ENCODE measurements around the gene CFAP410. TPM values are rescaled to one million over a fixed set of nuclear protein-coding genes. Genes with fewer than 3 reads are reported as not detected.
A peak's percentile ranks its signal among the peaks of the same experiment; 100 is the strongest.

Gene CFAP410
- total RNA-seq, 2 experiments from 2014 or later: 15.1 to 20.6 TPM

DNA sequence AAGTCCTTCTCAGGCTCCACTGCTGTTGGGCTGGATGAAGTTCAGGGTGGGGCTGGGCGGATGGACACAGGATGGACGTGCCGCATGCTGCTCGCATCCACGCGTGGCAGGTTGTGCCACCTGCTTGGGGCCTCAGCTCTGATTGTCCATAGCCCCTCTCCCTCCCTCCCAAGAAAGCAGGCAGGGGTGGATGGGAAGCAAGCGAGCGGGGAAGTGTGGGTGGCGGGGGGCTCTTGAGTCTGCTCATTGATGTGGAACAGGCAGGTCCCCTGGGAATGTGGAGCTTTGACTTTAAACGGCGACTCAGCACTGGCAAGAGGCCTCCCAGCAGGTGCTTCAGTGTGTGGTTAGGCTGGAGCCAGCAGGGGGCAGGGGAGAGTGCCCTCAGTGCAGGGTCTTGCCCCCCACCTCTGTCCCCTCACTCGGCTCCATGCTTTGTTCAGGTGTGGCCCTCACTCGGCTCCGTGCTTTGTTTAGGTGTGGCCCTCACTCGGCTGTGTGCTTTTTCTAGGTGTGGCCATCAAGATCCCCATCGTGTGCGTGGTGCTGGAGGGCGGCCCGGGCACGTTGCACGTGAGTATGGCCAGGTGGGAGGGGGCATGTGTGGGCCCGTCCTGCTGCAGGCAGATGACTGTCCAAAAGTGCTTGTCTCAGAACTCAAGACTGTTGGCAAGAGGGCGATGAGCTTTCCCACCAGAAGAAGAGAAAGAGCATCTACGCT, 38.2 kb upstream of the CFAP410 start:
- Histone ChIP-seq H3K27ac (ENCODE audit: low read depth, low read length, poor library complexity, severe bottlenecking) (no peak overlapping the region), H2AFZ (ENCODE audit: low read length) (no peak overlapping the region), H3K4me1 (ENCODE audit: insufficient read depth, low read length, poor library complexity, severe bottlenecking) (no peaks in the 10 kb centered on the region), H4K20me1 (ENCODE audit: insufficient read depth, low read length) (no peaks in the 10 kb centered on the region), H3K9me3 (ENCODE audit: low read length) (no peaks in the 10 kb centered on the region), H3K4me2 (ENCODE audit: low read length) (no peak overlapping the region), H3K79me2 (ENCODE audit: insufficient read depth, low read depth, low read length) (no peaks in the 10 kb centered on the region), H3K36me3 (ENCODE audit: insufficient read depth, low read length) (no peaks in the 10 kb centered on the region), H3K4me3 (ENCODE audit: low read depth, low read length, poor library complexity, severe bottlenecking) (no peak overlapping the region), H3K9me2 (ENCODE audit: insufficient read depth, low read length) (no peaks in the 10 kb centered on the region)
- TF ChIP-seq EZH2phosphoT487 (IDR thresholded peaks at IDR 0.05; ENCODE audit: borderline replicate concordance, low read depth, low read length): no peak
- TF ChIP-seq, protein P1, sequence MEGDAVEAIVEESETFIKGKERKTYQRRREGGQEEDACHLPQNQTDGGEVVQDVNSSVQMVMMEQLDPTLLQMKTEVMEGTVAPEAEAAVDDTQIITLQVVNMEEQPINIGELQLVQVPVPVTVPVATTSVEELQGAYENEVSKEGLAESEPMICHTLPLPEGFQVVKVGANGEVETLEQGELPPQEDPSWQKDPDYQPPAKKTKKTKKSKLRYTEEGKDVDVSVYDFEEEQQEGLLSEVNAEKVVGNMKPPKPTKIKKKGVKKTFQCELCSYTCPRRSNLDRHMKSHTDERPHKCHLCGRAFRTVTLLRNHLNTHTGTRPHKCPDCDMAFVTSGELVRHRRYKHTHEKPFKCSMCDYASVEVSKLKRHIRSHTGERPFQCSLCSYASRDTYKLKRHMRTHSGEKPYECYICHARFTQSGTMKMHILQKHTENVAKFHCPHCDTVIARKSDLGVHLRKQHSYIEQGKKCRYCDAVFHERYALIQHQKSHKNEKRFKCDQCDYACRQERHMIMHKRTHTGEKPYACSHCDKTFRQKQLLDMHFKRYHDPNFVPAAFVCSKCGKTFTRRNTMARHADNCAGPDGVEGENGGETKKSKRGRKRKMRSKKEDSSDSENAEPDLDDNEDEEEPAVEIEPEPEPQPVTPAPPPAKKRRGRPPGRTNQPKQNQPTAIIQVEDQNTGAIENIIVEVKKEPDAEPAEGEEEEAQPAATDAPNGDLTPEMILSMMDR (conservative IDR thresholded peaks at IDR 0.05; ENCODE audit: low read length): peak; percentile 66
- CTCF ChIA-PET (ENCODE audit: unreplicated experiment): no interaction called here
- intact Hi-C loops (cut with micrococcal nuclease; ENCODE audit: unreplicated experiment): no loop called here
- DNase-seq (ENCODE audit: low spot score): peak; percentile 23
- POLR2A ChIA-PET: no interaction called here
- BruUV-seq (replicated peaks): no TSS peak

DNA sequence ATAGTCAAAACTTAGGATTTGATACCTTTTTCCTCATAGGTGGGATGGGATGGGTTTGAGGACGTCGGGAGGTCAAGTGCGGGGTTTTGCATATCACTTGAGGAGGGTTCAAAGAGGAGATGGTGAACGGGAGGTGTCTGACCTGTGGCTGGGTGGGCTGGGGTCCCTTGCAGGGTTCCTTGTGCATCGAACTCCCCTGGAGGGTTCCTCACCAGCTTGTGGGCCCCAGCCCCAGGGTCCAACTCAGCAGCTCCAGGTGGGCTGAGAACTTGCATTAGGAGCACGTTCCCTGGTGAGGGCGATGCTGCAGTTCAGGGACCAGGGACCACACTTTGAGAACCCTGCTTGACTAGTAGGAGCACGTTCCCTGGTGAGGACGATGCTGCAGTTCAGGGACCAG, 37.4 kb upstream of the CFAP410 start:
- intact Hi-C loops (cut with micrococcal nuclease; ENCODE audit: unreplicated experiment): no loop called here
- no peaks in the 10 kb centered on the region for H3K36me3 ChIP-seq (ENCODE audit: insufficient read depth, low read length)
- TF ChIP-seq EZH2phosphoT487 (IDR thresholded peaks at IDR 0.05; ENCODE audit: borderline replicate concordance, low read depth, low read length): no peak
- TF ChIP-seq, protein P1 (conservative IDR thresholded peaks at IDR 0.05; ENCODE audit: low read length): no peak
- H3K4me3 ChIP-seq (ENCODE audit: low read depth, low read length, poor library complexity, severe bottlenecking): no peak overlapping the region
- ChIA-PET POLR2A (no interaction called here), CTCF (ENCODE audit: unreplicated experiment) (no interaction called here)
- H2AFZ ChIP-seq (ENCODE audit: low read length): no peak overlapping the region
- DNase-seq (ENCODE audit: low spot score): no peak
- no peak overlapping the region for H3K4me2 ChIP-seq (ENCODE audit: low read length)
- H3K27ac ChIP-seq (ENCODE audit: low read depth, low read length, poor library complexity, severe bottlenecking): no peak overlapping the region
- no peaks in the 10 kb centered on the region for H3K4me1 ChIP-seq (ENCODE audit: insufficient read depth, low read length, poor library complexity, severe bottlenecking)
- no peaks in the 10 kb centered on the region for H3K9me2 ChIP-seq (ENCODE audit: insufficient read depth, low read length)
- H3K9me3 ChIP-seq (ENCODE audit: low read length): no peaks in the 10 kb centered on the region
- no TSS peak for BruUV-seq (replicated peaks)
- H4K20me1 ChIP-seq (ENCODE audit: insufficient read depth, low read length): no peaks in the 10 kb centered on the region
- H3K79me2 ChIP-seq (ENCODE audit: insufficient read depth, low read depth, low read length): no peaks in the 10 kb centered on the region

DNA sequence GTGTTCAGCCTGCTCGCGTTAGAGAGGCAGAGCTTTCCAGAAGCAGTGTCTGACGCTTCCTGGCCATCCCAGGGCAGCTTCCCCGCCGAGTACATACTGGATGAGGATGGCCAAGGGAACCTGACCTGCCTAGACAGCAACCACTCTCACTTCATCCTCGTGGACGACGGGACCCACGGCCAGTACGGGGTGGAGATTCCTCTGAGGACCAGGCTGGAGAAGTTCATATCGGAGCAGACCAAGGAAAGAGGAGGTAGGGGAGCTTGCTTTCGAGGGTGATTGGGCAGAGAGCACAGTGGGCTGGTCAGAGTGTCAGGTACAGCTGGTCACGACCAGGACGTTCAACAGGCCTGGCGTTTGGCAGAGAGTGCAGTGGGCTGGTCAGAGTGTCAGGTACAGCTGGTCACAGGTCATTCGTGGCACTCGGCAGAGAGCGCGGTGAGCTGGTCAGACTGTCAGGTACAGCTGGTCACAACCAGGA, 36.6 kb upstream of the CFAP410 start:
- DNase-seq (ENCODE audit: low spot score): no peak
- no peak for TF ChIP-seq EZH2phosphoT487 (IDR thresholded peaks at IDR 0.05; ENCODE audit: borderline replicate concordance, low read depth, low read length)
- TF ChIP-seq, protein P1 (conservative IDR thresholded peaks at IDR 0.05; ENCODE audit: low read length): no peak
- H3K4me1 ChIP-seq (ENCODE audit: insufficient read depth, low read length, poor library complexity, severe bottlenecking): no peaks in the 10 kb centered on the region
- H3K9me2 ChIP-seq (ENCODE audit: insufficient read depth, low read length): no peaks in the 10 kb centered on the region
- CTCF ChIA-PET (ENCODE audit: unreplicated experiment): no interaction called here
- H3K4me3 ChIP-seq (ENCODE audit: low read depth, low read length, poor library complexity, severe bottlenecking): no peak overlapping the region
- no TSS peak for BruUV-seq (replicated peaks)
- no peaks in the 10 kb centered on the region for H4K20me1 ChIP-seq (ENCODE audit: insufficient read depth, low read length)
- H3K9me3 ChIP-seq (ENCODE audit: low read length): no peaks in the 10 kb centered on the region
- no peak overlapping the region for H3K27ac ChIP-seq (ENCODE audit: low read depth, low read length, poor library complexity, severe bottlenecking)
- no peak overlapping the region for H3K4me2 ChIP-seq (ENCODE audit: low read length)
- H3K36me3 ChIP-seq (ENCODE audit: insufficient read depth, low read length): no peaks in the 10 kb centered on the region
- no peaks in the 10 kb centered on the region for H3K79me2 ChIP-seq (ENCODE audit: insufficient read depth, low read depth, low read length)
- intact Hi-C loops (cut with micrococcal nuclease; ENCODE audit: unreplicated experiment): no loop called here
- no peak overlapping the region for H2AFZ ChIP-seq (ENCODE audit: low read length)
- POLR2A ChIA-PET: no interaction called here

Data from OCI-LY7 (cell line).